Gastrocnemius medialis (tissue), 4 donors: Measurements from ENCODE around the gene ERO1B.

Source experiments
- CTCF ChIP-seq, 5 experiments: fragments of 450-650 bp in 3 of 5; fragments of 200-600 bp in 2 of 5; sonication (generic) in 2 of 5; IDR thresholded peaks in 4 of 5; conservative IDR thresholded peaks in 1 of 5; 1 replicate in 4 of 5; 2 replicates in 1 of 5; pipeline ENCODE4 v1.5.1; 2016 to 2019; ENCODE audit warnings: antibody characterized with exemption in 5 of 5, mild to moderate bottlenecking in 3 of 5, moderate library complexity in 3 of 5
- POLR2A ChIP-seq, 2 donors: fragments of 450-650 bp; IDR thresholded peaks; one replicate each; pipeline ENCODE4 v1.6.1; 2017; ENCODE audit warnings: antibody characterized with exemption in 2 of 2, mild to moderate bottlenecking in 2 of 2, moderate library complexity in 2 of 2

GRCh38 chr1:236168716-236169429 is 112.9 kb downstream of the ERO1B start:
- TF ChIP-seq POLR2A (IDR thresholded peaks at IDR 0.05) (no peak), CTCF (IDR thresholded peaks at IDR 0.05 in 4 of 5, conservative IDR thresholded peaks at IDR 0.05 in 1 of 5) (no peak)
